Stomach (tissue), 4 donors: Measurements from ENCODE around the gene TEKTIP1.

ENCODE experiments used
- CTCF ChIP-seq, 7 experiments: fragments of 450-650 bp in 4 of 7; fragments of 200-600 bp in 3 of 7; sonication (generic) in 3 of 7; IDR thresholded peaks; one replicate each; pipeline ENCODE4 v1.5.1; 2016 to 2019; ENCODE audit warnings: antibody characterized with exemption in 7 of 7, control low read depth in 2 of 7, mild to moderate bottlenecking in 1 of 7
- EP300 ChIP-seq: sonication (generic); formaldehyde crosslinking; IDR thresholded peaks from one replicate; pipeline ENCODE4 v1.6.1; 2017; ENCODE audit warnings: antibody characterized with exemption
- POLR2A ChIP-seq, 4 donors: fragments of 450-650 bp; IDR thresholded peaks; one replicate each; pipeline ENCODE4 v1.6.1; 2016; ENCODE audit warnings: antibody characterized with exemption in 4 of 4, control low read depth in 2 of 4, mild to moderate bottlenecking in 1 of 4, moderate library complexity in 1 of 4
- POLR2AphosphoS5 ChIP-seq, 3 donors: sonication (generic); formaldehyde crosslinking; IDR thresholded peaks; one replicate each; pipeline ENCODE4 v1.6.1; 2016; ENCODE audit warnings: antibody characterized with exemption in 3 of 3

GRCh38 chr19:3544742-3545668 is 6.0 kb downstream of the TEKTIP1 start:
- TF ChIP-seq CTCF (IDR thresholded peaks at IDR 0.05): peak in 6 of 7 experiments; percentile 74 to 96 (median 94)
- TF ChIP-seq POLR2A (IDR thresholded peaks at IDR 0.05): no peak
- no peak for TF ChIP-seq POLR2AphosphoS5 (IDR thresholded peaks at IDR 0.05)
- no peak for TF ChIP-seq EP300
